Activated CD4-positive, alpha-beta T cell treated with anti-CD3 and anti-CD28 coated beads, Interleukin-2, amount 50 U/mL, for 48 hours (primary cell): ENCODE data around the gene CDC37L1.

Experiments
- DNase-seq, 2 experiments: peaks; one replicate each; pipeline ENCODE4 v3.0.0-alpha.2; 2020

Gene CDC37L1

GRCh38 chr9:4756420-4756819 is 77.1 kb downstream of the CDC37L1 start:
- DNase-seq: no peak
